Superior temporal gyrus (tissue), 1 donor: ENCODE results near the gene BLVRA.

Experiments
- DNase-seq: peaks from one replicate; pipeline ENCODE4 v3.0.0-alpha.2; 2016; ENCODE audit errors: extremely low spot score

BLVRA gene

DNA sequence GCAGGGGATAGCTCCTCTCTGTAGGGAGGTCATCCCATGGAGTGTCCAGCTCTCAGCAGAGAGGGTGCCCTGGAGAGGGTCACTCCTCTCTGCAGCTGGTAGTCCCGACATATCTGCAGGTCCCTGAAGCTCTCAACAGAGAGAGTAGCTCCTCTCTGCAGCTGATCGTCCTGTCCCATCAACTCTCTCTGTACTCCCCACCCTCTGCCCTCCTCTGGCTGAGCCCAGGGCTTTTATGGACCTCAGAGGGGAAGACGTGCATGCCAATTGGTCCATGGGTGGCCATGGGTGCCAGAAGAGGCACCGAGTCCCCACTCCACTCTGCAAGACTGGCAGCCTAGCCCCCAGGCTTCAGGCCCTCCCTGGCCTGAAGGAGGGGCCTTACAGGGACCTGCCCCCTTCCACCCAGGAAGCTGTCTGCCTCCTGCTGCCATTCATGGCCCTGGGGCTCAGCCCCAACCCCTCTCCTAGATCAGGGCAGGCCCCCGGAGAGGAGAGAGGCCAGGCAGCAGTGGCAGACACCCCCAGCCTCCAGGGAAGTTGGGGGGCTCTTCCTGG, 9.0 kb upstream of the BLVRA start:
- DNase-seq: no peak

DNA sequence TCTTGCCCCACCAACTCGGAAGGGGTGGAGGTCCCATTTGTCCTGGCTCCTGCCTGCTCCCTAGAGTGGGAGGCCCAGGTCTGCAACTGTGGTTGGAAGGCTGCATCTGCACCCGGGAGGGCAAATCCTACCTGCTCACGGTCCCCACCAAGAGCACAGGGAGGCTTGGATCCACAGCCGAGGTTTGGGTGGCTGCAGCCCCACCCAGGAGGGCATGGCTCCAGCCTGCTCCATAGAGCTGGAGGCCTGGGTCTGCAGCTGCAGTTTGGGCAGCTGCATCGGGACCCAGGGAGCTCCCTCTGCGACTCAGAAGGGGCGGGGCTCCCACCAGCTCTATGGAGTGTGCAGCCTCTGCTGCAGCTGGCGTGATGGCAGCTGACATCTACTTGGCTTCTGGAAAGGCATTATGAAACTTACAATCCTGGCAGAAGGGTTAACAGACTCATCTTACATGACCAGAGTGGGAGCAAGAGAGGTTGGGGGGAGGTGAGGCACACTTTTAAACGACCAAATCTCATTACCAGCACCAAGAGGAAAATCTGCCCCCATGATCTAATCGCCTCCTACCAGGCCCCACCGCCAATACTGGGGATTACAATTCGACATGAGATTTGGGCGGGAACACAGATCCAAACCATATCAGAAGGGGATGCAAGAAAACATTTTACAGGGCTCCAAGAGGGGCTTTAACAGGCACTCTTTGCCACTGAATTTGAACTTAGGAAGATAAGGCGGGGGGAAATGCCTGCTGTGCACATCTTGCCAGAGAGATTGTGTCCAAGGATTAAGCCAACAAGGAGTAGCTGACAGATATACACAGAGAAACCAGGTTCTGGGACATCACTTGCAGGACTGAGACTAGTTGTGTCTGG, 8.2 kb upstream of the BLVRA start:
- no peak for DNase-seq

DNA sequence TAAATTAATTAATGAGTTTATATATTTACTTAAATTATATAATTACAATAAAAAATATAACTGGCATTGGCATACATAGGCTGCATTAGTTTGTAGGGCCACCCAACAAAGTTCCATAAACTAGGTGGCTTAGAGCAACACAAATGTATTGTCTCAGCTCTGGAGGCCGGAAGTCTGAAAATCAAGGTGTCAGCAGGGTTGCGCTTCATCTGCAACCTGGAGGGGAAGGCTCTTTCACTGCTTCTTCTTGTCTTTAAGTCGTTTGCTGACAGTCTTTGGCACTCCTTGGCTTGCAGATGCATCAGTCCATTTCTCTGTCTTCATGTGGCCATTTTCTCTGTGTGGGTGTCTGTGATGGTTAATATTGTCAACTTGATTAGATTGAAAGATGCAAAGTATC, 6.1 kb upstream of the BLVRA start:
- DNase-seq: no peak

DNA sequence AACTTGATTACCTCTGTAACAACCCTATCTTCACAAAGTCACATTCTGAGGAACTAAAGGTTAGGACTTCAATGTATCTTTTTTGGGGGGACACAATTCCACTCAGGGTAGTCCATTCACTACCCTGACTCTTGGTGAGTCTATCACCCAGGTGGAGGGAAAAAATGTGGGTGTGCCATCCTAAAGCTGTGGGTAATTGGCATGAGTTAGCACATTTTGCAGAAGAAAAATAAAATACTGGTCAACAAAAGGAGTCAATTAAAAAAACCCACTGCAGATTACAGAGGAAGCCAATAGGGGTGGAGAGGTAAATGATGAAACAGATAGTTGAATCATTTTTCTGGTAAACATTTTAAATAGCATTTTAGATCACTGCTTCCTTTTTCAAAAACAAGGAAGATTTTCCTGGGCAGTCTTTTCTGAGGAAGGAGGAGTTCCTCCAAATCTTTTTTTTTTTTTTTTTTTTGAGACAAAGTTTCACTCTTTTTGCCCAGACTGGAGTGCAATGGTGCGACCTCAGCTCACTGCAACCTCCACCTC, 5.1 kb upstream of the BLVRA start:
- no peak for DNase-seq

DNA sequence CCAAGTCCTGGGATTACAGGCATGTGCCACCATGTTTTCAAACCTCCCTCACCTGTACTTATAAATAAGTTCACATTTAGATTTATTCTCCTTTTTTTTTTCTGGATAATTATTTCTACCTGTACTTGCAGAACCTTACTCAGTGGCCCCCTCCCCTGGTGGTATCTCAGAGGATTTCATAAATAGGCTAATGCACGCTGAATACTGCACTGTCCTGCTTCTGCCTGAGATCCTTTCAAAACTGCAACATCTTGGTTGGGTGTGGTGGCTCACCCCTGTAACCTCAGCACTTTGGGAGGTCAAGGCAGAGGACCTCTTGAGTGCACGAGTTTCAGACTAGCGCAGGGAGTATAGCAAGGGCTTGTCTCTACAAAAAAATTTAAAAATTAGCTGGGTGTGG, 4.6 kb upstream of the BLVRA start:
- no peak for DNase-seq

DNA sequence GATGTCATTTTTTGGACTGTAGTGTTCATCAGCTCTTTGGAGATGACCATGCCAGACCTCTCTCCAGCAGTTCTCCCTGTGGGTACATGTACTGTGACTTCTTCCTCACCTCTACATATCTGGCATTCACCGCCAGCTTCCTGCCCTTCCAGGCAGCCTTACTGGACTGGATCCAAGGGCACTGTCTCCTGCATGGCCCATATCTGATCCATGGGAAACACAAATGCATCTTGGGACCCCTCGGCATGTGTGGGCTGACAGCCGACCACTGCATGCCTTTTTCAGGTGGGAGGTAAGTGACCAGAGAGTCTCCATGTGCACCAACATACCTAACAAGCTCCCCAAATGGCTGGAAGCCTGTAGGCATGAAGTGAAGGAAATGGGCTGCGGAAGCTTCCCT, 3.9 kb upstream of the BLVRA start:
- DNase-seq: no peak

DNA sequence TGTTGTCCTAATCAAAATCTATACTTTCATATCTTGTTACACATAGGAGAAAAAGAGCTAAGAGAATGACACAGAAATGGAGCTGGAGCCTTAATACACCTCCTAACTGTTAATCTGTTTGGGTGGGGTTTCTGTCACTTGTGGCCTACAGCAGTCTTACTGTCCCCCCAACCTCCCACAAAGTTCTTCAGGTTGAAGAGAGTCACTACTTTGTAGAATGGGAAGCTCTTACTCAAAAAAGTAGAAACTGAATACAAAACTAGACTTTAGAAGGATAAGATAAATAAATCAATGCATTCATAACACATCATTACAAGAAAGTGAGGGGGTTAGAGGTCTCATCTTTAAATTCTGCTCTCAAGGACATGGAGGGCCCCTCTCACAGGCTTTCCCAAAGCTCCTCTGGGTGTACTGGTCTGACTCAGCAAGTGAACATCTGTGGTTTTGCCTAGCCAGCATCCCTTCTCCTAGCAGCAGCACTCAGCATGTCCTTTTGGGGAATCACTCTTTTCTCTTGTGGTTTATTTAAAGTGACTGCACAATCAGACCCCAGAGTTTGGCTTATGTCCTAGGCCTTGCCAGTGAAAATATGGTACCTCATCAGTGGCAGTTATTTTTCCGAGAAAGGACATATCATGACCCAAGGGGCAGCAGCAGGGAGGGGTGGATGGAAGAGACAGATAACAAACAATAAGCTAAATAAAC, 2.0 kb upstream of the BLVRA start:
- DNase-seq: peak; percentile 31

DNA sequence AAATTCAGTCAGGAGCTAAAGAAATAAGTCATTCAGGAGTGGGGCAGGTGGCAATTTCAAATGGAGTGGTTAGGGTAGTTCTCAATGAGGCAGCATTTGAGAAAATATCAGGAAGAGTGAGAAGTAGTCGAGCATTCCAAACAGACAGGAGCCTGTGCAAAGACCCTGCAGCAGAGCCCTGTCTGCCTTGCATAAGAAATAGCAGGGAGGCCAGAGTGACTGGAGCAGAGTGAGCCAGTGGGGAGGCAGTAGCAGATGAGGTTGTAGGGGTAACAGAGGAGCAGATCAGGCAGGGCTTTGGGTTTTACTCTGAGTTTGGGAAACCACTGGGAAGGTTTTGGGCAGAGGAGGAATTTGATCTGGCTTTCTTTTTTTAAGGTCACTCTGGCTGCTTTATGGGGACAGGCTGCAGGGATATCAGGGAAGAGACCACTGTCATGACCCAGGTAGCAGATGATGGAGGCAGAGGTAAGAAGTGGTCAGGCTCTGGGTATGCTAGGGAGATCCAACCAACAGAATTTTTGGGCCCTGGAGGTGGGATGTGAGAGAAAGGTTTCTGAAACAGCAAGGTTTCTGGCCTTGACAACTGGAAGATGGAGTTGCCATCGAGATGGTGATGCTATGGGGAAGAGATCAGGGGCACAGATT, 1.3 kb upstream of the BLVRA start:
- DNase-seq: no peak

DNA sequence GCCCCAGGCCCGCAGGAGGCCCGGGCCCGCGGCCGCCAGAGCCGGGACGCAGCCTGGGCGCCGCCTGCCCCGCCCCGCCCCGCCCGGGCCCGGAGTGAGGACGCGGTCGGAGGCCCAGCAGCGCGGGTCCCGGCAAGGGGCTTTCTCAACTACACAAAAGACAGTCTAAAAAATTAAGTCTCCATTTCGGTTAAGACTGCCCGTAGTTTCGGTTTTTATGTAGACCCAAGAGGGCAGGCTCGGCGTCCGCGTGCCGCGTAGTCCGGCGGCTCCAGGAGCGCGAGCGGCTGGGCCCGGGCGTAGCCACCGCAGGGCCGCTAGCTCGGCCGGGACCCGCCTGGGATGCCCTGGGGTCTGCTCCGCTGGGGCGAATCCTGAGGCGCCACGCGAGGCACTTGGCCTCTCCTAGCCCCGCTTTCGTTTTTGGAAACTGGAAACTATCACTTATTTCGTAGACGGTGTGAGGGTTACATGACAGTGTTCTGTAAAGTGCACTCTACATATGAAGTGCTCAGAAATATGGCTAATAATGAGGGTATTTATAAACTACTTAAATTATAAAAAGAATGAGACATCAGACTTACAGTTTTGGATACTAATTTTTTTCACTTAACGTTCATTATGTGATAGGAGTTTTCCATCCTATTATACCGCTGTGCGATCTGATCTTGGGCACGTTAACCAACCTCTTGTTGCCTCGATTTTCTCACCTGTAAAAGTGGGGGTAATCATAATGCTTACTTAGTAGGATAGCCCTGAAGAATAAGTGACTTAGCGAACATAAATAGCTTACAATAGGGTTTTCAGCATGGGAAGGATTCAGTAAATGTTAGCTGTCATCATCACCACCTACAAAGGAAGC, 573 bp downstream of the BLVRA start:
- peak; percentile 50 for DNase-seq

DNA sequence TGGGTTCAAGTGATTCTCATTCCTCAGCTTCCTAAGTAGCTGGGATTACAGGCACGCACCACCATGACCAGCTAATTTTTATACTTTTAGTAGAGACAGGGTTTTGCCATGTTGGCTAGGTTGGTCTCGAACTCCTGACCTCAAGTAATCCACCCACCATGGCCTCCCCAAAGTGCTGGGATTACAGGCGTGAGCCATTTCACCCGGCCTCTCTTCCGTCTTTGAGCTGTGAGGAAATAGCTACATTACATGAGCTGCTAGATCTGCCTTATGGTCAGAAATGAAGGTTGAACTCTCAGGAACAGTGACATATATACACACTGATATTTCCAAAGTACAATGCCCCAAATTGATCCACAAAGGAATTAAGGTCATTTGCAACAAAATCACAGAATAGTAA, 2.4 kb downstream of the BLVRA start:
- no peak for DNase-seq

DNA sequence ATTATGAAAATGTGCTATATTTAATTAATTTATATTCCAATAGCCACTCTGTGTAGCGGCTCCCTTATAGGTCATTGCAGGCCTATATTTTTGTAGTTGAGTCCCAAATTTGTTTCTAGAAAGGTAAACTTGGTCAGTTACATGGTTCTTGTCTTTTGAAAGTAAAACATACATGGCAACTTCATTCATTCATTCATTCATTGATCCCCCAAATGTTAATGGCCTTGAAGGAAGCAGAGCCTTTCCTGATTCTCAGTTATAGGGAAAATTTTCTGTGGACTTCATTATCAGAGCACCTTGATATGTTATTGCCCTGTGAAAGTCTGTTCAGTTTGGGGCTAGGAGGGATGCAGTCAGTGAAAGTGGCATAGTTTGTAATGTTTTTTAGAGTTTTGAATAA, 2.9 kb downstream of the BLVRA start:
- DNase-seq: no peak

DNA sequence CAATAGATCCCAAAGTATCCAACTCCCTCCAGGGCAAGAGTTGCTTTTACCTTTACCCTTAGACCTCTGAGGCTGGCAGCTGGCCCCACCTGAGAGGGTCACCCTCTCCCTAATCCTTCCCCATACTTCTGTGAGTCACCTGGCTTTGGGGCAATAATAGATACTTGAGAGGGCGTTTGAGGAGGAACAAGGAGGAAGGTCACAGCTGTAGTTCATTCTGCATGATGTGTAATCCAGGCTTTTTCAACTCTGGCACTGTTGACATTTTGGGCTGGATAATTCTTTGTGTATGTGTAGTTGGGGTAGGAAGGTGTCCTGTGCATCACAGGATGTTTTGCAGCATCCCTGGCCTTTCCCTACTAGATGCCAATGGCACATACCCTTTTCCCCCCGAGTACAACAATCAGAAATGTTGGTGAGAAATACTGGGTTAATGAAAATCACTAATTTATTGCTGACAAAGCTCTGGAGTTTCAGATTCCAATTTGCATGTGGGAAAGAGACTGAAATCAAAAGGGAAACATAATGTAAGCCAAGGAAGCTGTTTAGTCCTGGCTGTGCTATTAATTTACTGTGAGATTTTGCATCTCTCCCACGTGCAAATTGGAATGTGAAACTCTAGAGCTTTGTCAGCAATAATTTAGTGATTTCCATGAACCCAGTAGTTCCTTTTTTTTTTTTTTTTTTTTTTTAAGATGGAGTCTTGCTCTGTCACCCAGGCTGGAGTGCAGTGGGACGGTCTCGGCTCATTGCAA, 3.6 kb downstream of the BLVRA start:
- no peak for DNase-seq

DNA sequence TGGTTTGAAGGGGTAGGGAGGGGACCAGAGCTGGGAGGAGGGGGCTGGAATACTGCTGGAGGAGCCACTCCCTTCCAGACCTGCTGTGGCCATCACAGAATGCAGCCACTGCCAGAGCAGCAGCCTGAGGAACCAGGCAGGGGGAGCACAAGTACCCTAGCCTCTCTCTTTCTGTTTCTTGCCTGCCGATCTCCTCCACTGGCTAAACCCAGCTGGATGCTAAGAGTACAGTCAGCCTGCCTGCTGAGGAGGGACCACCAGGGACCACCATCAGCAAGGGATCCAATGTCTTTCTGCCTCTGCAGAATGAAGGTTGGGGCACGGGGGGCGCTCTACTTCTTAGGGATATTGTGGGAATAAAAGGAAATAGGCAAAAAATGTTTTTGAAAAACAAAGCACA, 4.7 kb downstream of the BLVRA start:
- no peak for DNase-seq

DNA sequence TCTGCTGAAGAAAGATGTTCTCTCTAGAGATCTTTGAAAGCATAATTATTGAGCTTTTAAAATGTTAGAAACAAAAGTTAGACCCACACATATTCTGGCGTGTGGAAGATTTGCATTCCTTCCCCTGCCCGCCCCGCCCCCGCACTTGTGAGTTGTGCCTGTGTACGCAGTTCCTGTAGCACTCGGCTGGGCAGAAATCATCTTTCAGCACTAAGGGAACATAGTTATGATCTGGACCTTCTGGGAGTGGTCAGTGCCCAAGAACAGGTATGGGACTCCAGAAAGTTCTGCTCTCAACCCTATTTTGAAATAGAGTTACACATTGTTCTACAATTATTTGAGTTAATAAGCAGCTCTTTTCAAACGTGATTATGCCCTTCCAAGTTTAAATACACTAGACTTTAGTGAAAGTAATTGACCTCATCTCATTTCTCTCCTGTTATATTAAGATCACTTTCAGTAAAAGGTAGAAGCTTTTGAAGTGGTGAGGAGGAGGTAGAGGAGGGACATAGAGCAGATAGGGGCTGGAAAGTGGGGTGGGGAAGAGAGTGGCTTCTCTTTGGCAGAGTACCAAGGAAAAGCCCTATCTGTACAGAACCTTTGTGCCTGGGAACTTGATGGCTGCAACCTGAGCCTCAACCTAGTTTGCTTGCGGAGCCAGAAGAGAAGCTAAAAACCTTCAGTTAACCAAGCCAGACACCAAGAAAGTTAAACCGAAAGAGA, 5.7 kb downstream of the BLVRA start:
- no peak for DNase-seq

DNA sequence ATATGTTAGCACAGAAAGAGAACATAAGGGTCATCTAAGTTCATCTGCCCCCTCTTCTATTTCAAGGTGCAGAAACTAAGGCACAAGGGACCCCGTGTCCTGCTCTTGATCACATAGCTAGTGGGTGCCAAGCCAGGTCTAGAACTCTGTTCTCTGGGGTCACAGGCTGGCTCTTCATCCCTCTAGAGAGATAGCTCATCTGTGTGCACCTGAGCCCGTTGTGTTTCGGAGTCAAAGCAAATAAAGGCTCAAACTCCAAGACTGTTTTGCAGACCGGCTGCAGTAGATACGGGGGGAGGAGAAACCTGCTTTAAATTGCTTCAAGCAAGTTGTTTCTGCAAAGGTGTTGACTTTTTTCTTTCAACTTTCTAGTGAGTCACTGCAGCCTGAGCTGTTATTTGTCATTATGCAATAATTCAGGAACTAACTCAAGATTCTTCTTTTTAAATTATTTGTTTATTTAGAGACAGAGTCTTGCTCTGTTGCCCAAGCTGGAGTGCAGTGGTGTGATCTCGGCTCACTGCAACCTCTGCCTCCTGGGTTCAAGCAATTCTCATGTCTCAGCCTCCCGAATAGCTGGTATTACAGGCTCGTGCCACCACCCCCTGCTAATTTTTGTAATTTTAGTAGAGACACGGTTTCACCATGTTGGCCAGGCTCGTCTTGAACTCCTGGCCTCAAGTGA, 6.5 kb downstream of the BLVRA start:
- no peak for DNase-seq

DNA sequence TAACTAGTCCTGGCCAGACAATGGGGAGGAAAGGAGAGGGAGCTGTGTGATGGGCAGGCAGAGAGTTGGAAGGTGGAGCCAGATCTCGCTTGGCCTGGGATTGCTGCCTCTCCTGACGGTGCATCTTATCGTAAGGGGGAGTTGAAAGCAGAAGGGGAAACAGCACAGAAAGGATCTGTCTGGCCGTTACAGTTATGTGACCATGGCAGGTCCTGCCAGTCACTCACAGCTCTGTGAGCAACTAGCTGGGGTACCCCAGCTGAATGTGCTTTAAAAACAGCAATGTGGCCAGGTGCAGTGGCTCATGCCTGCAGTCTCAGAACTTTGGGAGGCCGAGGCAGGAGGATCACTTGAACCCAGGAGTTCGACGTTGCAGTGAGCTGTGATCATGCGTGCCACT, 8.1 kb downstream of the BLVRA start:
- DNase-seq: no peak

DNA sequence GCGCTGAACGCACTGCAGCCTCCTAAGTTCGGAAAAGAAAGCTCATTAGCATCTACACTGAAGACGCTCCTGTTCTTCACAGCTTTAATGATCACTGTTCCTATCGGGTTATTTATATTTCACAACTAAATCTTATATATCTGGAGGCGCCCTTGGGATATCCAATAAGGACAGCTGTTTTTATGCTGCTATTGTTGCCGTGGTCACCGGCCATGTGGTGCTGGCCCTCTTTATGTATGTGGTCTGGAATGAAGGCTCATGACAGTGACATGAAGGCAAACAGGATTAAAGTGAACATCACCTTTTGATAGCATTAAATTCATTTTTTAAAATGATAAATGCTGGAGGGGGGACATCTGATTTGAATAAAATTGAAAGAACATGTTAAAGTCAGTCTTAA, 8.8 kb downstream of the BLVRA start:
- DNase-seq: no peak

DNA sequence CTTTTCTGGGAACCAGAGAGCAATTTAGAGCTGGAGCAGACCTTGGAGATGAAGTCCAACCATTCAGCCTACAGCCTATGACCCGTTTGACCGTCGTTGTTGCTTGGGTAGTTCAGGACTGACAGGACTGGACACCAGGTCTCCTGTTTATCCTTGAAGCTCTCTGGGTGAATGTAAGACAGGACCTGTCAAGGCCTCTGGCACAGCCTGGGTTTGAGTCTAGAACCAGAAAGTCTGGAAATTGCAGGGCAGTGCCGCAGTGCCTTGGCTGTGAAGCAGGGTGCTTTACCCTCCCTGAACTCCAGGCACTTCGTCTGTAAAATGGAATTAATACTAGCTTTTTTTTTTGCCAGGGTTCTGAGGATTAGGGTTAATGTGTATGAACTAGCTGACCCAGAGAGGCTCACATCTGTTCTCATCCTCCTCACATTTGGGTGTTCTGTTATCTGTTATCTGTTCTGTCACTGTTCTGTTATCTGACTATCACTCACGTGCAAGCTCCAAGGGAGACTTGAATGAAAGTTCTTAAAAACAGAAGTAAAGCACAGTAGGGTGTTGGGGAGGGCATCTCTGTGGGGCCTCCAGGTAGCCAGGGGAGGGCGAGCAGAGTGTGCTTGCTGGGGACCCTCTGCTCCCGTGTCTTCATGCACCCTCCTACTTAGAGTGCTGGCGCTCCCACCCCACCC, 9.9 kb downstream of the BLVRA start:
- DNase-seq: no peak

DNA sequence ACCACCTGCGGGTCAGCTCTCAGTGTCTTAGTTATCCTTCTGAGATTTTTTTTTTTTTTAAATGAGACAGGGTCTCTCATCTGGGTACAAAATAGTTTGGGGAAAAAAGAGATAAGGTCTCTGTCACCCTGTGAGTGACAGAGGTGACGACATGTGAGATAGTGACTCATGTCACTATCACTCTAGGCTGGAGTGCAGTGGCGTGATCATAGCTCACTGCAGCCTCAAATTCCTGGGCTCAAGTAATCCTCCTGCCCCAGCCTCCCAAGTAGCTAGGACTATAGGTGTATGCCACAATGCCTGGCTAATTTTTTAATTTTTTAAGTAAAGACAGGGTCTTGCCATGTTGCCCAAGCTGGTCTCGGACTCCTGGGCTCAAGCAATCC, 10.4 kb downstream of the BLVRA start:
- no peak for DNase-seq
